NOMO-1 treated with dmso at 0.1 percent for 144 hours (cell line): ENCODE measurements around the gene DGCR8.

Experiments
- DNase-seq: peaks from one replicate; lab custom pipeline; 2025; ENCODE audit not compliant: unreplicated experiment; lab: John Stamatoyannopoulos, UW

The DGCR8 gene

DNA sequence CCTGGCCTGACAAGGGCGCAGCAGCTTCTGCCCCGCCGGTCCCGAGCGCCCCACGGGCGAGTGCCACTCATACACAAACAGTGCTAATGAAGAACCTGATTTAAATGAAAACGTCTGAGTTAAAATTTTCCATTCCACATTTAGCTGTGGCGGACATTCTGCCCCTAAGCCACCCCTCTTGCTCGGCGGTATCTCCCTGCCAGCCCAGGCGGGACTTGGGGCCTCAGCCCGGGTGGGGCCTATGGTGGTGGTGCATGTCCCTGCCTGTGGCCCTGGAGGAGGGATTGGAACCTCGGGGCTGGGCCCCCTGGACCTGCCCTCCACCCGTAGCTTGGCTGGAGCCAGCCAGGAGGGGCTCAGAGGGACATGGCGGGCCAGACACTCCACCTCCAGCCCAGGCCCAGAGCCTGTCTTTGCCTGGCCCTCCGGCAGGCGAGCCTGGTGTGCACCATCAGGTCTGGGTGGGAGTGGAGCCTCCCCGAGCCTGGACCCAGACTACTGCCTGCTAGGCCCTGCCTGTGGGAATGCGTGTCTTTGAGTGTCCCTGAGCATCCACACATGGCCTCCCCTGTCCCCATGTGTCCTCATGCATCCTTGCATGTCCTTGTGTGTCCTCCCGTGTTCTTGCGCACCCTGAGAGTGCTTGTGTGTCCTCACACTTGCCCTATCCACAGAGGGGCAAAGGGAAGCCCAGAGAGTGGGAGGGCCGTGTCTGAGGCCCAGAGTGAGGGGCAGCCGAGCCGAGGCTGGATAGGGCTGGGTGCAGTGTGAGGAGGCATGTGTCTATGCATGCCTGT lies 56.0 kb downstream of the DGCR8 start:
- no peak for DNase-seq

- no peak for DNase-seq
Observed at GRCh38 chr22:20136603-20136873, 56.5 kb downstream of the DGCR8 start.

DNA sequence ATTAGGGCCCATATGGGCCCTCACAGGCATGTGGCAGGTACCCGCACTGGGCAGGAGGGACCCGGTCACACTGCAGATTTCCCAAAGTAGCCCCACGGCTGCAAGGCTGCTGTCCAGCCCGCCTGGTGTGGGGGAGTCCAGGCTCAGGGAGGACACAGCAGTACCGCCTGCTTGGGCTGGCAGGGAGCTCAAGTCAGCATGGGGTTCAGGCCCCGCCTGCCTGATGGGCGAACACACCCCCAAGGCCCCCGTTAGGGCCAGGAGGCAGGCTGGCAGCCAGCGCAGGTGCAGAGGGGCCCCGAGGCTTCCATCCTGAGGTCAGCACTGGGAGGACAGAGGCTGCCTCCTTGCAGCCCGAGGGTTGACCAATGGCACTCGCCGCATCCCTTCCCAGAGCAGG lies 57.1 kb downstream of the DGCR8 start:
- no peak for DNase-seq

- DNase-seq, result no peak
Observed at GRCh38 chr22:20137671-20138416, 57.8 kb downstream of the DGCR8 start.

GRCh38 chr22:20138417-20138738 lies 58.3 kb downstream of the DGCR8 start:
- DNase-seq, result no peak

- DNase-seq, result no peak
Observed at GRCh38 chr22:20138868-20139267, 58.8 kb downstream of the DGCR8 start.

- DNase-seq, result no peak
Observed at GRCh38 chr22:20139391-20140106, 59.5 kb downstream of the DGCR8 start.

DNA sequence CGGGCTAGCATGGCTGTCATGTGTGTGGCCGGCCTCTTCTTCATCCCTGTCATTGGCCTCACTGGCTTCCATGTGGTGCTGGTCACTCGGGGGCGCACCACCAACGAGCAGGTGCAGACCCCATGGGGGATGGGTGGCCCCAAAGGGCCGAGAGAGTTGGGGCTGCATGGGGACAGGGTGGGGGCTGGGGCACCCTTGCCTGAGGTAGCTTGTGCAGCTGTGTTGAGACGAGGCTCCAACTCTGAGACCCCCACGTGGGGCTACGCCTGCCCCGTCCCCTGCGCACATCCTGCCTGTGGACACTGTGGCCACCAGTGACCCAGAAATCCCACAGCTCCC lies 60.0 kb downstream of the DGCR8 start:
- DNase-seq, result no peak

DNA sequence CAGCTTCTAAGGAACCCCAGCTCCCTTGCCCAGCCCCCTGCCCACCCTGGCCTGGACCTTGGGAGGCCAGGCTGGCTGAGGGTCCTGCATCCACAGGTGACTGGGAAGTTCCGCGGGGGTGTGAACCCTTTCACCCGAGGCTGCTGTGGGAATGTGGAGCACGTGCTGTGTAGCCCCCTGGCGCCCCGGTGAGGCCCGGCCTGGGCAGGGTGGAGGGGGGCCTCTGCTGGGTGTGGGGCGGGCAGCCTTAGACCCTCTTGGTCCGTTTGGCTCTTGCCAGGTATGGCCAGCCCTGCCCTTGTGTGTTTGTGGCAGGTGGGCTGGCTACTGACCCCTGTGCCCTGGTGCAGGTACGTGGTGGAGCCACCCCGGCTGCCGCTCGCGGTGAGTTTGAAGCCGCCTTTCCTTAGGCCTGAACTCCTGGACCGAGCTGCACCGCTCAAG lies 60.5 kb downstream of the DGCR8 start:
- DNase-seq, result no peak

- no peak for DNase-seq
Observed at GRCh38 chr22:20141186-20142077, 61.4 kb downstream of the DGCR8 start.

DNA sequence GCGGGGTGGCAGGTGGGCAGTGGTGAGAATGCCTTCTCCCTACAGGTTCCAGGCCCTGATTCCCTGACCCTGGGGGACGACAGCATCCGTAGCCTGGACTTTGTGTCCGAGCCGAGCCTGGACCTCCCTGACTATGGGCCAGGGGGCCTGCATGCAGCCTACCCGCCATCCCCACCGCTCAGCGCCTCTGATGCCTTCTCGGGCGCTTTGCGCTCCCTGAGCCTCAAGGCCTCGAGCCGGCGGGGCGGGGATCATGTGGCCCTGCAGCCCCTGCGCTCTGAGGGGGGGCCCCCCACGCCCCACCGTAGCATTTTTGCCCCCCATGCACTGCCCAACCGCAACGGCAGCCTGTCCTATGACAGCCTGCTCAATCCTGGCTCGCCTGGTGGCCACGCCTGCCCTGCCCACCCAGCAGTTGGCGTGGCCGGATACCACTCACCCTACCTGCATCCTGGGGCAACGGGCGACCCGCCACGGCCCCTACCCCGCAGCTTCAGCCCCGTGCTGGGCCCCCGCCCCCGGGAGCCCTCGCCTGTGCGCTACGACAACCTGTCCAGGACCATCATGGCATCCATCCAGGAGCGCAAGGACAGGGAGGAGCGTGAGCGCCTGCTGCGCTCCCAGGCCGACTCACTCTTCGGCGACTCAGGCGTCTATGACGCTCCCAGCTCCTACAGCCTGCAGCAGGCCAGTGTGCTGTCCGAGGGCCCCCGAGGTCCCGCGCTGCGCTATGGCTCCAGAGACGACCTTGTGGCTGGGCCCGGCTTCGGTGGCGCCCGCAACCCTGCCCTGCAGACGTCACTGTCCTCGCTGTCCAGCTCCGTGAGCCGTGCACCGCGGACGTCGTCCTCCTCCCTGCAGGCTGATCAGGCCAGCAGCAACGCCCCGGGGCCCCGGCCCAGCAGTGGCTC lies 62.9 kb downstream of the DGCR8 start:
- no peak for DNase-seq

GRCh38 chr22:20143883-20144665 lies 64.0 kb downstream of the DGCR8 start:
- no peak for DNase-seq

DNA sequence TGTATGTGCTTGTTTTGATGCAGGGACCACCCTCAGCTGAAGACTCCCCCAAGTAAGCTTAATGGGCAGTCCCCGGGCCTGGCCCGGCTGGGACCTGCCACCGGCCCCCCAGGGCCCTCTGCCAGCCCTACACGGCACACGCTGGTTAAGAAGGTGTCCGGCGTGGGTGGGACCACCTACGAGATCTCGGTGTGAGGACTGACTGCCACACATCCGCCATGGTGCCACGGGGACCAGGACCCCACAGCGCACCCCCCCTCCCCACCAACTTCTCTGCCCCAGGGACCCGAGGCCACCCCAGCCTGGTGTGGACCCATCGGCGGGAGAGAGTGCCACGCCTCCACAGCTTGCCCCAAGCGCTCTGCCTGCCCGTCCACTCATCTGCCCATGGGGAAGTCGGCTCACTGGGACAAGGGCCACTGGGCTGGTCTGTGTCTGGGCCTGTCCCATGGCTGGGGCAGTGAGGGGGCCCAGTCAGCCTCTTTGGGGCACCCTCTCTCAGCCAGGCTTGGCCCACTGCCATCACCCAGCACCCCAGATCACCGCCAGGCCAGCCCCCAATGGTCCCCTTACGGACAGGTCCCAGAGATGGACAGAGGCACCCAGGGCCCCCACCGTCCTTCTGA lies 65.3 kb downstream of the DGCR8 start:
- DNase-seq, result no peak

DNA sequence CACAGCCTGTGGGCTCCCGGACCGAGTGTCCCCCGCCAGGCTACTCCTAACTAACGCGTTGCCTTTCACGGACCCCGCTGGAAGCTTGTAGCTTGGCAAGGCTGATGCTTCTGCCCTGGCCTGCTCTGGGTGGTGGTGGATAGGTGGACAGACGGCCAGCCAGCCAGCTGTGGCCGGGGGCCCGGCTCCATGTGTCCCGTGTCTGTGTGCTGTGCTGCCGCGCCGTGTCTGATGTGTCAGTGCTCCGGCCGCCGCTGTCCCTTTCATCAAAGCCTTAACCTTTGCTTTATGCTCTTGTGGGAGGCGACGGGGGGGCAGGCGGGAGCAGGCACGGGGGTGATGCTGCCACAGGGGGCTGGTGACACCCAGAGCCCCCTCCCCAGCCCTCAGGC lies 65.8 kb downstream of the DGCR8 start:
- DNase-seq, result no peak

- DNase-seq, result no peak
Observed at GRCh38 chr22:20146777-20147176, 66.7 kb downstream of the DGCR8 start.

GRCh38 chr22:20147237-20147988 lies 67.4 kb downstream of the DGCR8 start:
- no peak for DNase-seq

DNA sequence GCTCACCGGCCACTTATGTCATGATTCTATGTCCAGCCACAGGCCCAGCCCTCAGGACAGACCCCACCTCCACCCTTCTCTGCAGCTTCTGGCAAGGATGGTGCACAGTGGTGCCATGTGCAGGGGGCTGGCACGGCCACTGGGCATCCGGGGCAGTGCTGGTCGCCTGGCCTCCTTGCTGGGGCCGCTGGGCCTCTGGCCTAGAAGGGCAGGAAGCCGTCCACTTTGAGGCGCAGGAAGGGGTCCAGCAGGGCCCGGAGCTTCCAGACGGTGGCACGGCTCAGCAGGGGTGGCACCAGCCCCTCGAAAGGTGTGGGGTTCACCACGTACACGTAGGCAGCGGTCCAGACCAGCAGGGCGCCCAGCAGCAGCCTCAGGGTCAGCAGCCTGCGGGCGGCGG lies 68.4 kb downstream of the DGCR8 start:
- DNase-seq, result no peak
